GM18873 (cell line): Measurements from ENCODE around the gene CORO6.

ENCODE experiments used
- ATAC-seq: cut with Tn5 transposase; IDR thresholded peaks from one replicate; pipeline ENCODE4 v1.9.1; 2021; ENCODE audit warnings: mild to moderate bottlenecking, moderate library complexity, moderate number of reproducible peaks; ENCODE audit not compliant: unreplicated experiment, low FRiP score

Gene CORO6

GRCh38 chr17:29579866-29580771, 42.6 kb downstream of the CORO6 start:
- ATAC-seq, result peak; percentile 59

GRCh38 chr17:29578626-29579485, 43.9 kb downstream of the CORO6 start:
- no peak for ATAC-seq

- ATAC-seq, result no peak
Observed at GRCh38 chr17:29577385-29578211, 45.1 kb downstream of the CORO6 start.

GRCh38 chr17:29577001-29577370, 45.7 kb downstream of the CORO6 start:
- no peak for ATAC-seq

- ATAC-seq, result no peak
Observed at GRCh38 chr17:29576214-29577000, 46.3 kb downstream of the CORO6 start.

- no peak for ATAC-seq
Observed at GRCh38 chr17:29575511-29576213, 47.0 kb downstream of the CORO6 start.

- no peak for ATAC-seq
Observed at GRCh38 chr17:29574732-29575510, 47.8 kb downstream of the CORO6 start.

- ATAC-seq, result no peak
Observed at GRCh38 chr17:29573871-29574731, 48.6 kb downstream of the CORO6 start.

- no peak for ATAC-seq
Observed at GRCh38 chr17:29573558-29573869, 49.2 kb downstream of the CORO6 start.

- ATAC-seq, result no peak
Observed at GRCh38 chr17:29572691-29573557, 49.8 kb downstream of the CORO6 start.

- no peak for ATAC-seq
Observed at GRCh38 chr17:29571883-29572681, 50.6 kb downstream of the CORO6 start.

GRCh38 chr17:29571486-29571882, 51.2 kb downstream of the CORO6 start:
- ATAC-seq, result no peak

GRCh38 chr17:29570521-29570920, 52.2 kb downstream of the CORO6 start:
- no peak for ATAC-seq

GRCh38 chr17:29569245-29569950, 53.3 kb downstream of the CORO6 start:
- no peak for ATAC-seq
